Transverse colon (tissue), 3 donors: ENCODE results near the gene SAMD7.

Source experiments
- EP300 ChIP-seq: sonication (generic); formaldehyde crosslinking; IDR thresholded peaks from one replicate; pipeline ENCODE4 v1.6.1; 2017; ENCODE audit warnings: antibody characterized with exemption, low read depth
- POLR2A ChIP-seq: fragments of 450-650 bp; IDR thresholded peaks from one replicate; pipeline ENCODE4 v1.6.1; 2016; ENCODE audit warnings: antibody characterized with exemption, mild to moderate bottlenecking, moderate library complexity
- TF ChIP-seq, protein P1 (sequence below), 5 experiments: fragments of 200-600 bp in 3 of 5; fragments of 450-650 bp in 2 of 5; sonication (generic) in 3 of 5; IDR thresholded peaks; 1 replicate in 2 of 5; 2 replicates in 3 of 5; pipeline ENCODE4 v1.5.1; 2016 to 2017; ENCODE audit warnings: antibody characterized with exemption in 5 of 5, inconsistent platforms in 3 of 5, mild to moderate bottlenecking in 2 of 5, moderate library complexity in 1 of 5

DNA sequence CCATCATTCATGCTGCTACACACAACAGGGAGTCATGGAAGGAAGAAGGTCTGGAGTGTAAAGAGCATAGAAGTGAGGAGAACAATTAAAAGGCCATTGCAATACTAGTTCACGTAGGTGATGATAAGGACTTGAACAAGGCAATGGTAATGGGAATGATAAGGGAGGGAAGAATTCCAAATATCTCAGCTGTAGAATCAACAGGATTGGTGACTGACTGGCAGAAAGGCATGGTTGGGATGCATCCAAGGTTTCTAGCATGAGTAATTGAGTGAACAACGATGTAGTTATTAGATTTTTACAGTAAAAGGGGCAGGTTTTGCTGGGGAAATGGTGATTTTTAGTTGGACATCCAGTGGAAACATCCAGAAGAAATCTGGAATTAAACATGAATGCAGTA, 52.8 kb downstream of the SAMD7 start:
- TF ChIP-seq, protein P1, sequence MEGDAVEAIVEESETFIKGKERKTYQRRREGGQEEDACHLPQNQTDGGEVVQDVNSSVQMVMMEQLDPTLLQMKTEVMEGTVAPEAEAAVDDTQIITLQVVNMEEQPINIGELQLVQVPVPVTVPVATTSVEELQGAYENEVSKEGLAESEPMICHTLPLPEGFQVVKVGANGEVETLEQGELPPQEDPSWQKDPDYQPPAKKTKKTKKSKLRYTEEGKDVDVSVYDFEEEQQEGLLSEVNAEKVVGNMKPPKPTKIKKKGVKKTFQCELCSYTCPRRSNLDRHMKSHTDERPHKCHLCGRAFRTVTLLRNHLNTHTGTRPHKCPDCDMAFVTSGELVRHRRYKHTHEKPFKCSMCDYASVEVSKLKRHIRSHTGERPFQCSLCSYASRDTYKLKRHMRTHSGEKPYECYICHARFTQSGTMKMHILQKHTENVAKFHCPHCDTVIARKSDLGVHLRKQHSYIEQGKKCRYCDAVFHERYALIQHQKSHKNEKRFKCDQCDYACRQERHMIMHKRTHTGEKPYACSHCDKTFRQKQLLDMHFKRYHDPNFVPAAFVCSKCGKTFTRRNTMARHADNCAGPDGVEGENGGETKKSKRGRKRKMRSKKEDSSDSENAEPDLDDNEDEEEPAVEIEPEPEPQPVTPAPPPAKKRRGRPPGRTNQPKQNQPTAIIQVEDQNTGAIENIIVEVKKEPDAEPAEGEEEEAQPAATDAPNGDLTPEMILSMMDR (IDR thresholded peaks at IDR 0.05): no peak
- TF ChIP-seq POLR2A (no peak), EP300 (no peak)
